ENCODE measurements around the gene IRF1. TPM values are rescaled to one million over a fixed set of nuclear protein-coding genes. Genes with fewer than 3 reads are reported as not detected.

Gene IRF1
- total RNA-seq, 4 donors from 2014 or later = 8.3 to 66.7 (median 16.1) TPM

- TF ChIP-seq, protein P1, sequence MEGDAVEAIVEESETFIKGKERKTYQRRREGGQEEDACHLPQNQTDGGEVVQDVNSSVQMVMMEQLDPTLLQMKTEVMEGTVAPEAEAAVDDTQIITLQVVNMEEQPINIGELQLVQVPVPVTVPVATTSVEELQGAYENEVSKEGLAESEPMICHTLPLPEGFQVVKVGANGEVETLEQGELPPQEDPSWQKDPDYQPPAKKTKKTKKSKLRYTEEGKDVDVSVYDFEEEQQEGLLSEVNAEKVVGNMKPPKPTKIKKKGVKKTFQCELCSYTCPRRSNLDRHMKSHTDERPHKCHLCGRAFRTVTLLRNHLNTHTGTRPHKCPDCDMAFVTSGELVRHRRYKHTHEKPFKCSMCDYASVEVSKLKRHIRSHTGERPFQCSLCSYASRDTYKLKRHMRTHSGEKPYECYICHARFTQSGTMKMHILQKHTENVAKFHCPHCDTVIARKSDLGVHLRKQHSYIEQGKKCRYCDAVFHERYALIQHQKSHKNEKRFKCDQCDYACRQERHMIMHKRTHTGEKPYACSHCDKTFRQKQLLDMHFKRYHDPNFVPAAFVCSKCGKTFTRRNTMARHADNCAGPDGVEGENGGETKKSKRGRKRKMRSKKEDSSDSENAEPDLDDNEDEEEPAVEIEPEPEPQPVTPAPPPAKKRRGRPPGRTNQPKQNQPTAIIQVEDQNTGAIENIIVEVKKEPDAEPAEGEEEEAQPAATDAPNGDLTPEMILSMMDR (IDR thresholded peaks at IDR 0.05; ENCODE audit: low read depth) = no peak
Measured at GRCh38 chr5:132492386-132493125, 2.0 kb upstream of the IRF1 start.

- TF ChIP-seq, protein P1 (IDR thresholded peaks at IDR 0.05; ENCODE audit: low read depth) = no peak
Measured at GRCh38 chr5:132491368-132492364, 1.1 kb upstream of the IRF1 start.

DNA sequence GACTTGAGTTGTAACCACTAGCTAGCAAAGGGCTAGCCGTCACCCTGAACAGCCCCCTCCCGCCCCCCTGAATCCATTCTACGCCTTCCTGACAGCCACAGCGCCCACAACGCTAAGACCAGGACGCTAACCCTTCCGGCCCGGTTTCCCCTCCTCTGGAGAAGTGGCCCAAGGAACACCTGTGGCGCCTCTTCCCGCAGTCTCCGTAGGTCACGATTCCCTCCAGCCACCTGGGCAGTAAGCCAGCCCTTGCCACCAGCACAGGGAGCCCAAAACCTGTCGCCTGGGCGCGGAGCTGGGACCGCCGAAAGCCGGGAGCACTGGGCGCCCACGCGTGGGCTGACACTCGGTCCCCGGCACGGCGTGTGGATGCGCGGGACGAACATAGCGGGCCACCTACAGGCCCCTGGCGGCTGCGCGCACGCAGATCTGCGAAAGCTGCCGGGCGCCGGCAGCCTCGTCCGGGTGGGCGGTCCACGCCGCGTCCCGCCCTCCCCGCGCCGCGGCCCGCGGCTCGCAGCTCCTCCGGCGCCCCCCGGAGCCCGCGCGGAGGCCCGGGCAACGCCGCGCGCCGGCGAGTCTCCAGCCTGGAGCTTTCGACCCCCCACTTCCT, 596 bp downstream of the IRF1 start:
- TF ChIP-seq, protein P1 (IDR thresholded peaks at IDR 0.05; ENCODE audit: low read depth) = no peak

- TF ChIP-seq, protein P1 (IDR thresholded peaks at IDR 0.05; ENCODE audit: low read depth) = no peak
Measured at GRCh38 chr5:132489051-132489770, 1.4 kb downstream of the IRF1 start.

GRCh38 chr5:132488590-132488989, 2.0 kb downstream of the IRF1 start:
- TF ChIP-seq, protein P1 (IDR thresholded peaks at IDR 0.05; ENCODE audit: low read depth) = no peak

DNA sequence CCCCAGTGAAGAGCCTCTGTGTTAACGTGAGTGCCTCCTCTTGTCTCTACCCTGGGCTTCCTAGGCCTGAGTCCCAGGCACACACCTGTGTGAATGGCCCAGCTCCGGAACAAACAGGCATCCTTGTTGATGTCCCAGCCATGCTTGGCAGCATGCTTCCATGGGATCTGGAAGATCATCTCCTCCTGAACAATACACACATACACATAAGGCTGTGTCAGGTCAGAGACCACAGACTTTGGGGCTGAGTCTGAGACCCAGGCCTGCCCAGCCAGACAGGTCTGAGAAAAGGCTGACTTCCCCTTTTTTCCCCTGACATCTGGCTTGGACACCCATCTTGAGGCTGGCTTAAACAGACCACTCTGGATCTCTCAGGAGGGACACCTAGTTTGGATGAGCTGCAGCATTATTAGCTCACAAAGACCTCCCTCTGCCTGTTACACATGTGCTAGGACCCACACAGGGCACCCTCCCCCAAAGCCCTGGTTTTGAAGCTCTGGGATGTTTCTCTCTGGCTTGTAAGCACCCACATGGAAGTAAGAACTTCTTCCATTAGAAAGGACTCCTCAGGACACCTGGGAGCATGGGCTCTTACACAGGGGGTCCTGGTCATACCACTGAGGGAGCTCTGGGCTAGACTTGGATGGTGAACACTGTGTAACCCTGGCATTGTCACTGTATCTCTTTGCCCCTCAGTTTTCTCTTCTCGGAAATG, 2.6 kb downstream of the IRF1 start:
- TF ChIP-seq, protein P1 (IDR thresholded peaks at IDR 0.05; ENCODE audit: low read depth) = no peak
